Measurements from ENCODE around the gene THOP1.

Gene THOP1

DNA sequence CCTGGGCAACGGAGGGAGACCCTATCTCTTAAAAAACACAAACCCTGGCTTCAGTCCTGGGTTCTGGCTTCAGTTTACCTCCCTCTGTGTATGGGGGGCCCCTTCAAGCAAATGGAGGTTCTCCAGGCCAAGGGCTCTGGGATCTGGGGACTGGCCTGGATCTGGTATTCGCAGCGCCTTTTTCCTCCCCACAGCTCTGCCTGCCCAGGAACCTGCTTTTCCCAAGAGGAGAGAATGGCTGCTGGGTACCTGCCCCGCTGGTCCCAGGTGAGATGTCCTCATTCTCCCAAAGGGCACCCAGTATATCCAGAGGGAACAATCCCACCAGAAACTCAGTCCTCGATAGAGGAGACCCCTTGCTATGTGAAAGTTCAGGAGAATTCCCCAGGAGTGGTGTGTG is 37.5 kb downstream of the THOP1 start:
- Histone ChIP-seq H3K27ac (replicated peaks) (no peak overlapping the region), H3K27me3 (ENCODE audit: insufficient read depth, poor library complexity, severe bottlenecking) (no peaks in the 10 kb centered on the region), H3K4me3 (replicated peaks; ENCODE audit: insufficient read depth, low read length) (no peak overlapping the region)
- TF ChIP-seq SPI1 (IDR thresholded peaks at IDR 0.05; ENCODE audit: borderline replicate concordance, low read depth): no peak
- TF ChIP-seq, protein P1, sequence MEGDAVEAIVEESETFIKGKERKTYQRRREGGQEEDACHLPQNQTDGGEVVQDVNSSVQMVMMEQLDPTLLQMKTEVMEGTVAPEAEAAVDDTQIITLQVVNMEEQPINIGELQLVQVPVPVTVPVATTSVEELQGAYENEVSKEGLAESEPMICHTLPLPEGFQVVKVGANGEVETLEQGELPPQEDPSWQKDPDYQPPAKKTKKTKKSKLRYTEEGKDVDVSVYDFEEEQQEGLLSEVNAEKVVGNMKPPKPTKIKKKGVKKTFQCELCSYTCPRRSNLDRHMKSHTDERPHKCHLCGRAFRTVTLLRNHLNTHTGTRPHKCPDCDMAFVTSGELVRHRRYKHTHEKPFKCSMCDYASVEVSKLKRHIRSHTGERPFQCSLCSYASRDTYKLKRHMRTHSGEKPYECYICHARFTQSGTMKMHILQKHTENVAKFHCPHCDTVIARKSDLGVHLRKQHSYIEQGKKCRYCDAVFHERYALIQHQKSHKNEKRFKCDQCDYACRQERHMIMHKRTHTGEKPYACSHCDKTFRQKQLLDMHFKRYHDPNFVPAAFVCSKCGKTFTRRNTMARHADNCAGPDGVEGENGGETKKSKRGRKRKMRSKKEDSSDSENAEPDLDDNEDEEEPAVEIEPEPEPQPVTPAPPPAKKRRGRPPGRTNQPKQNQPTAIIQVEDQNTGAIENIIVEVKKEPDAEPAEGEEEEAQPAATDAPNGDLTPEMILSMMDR (IDR thresholded peaks at IDR 0.05; ENCODE audit: insufficient read depth, low read length): no peak
- no peak for TF ChIP-seq GABPA (IDR thresholded peaks at IDR 0.05; ENCODE audit: low read depth)
- TF ChIP-seq POLR2AphosphoS5 (IDR thresholded peaks at IDR 0.05; ENCODE audit: low read depth): no peak
- TF ChIP-seq, protein P2, sequence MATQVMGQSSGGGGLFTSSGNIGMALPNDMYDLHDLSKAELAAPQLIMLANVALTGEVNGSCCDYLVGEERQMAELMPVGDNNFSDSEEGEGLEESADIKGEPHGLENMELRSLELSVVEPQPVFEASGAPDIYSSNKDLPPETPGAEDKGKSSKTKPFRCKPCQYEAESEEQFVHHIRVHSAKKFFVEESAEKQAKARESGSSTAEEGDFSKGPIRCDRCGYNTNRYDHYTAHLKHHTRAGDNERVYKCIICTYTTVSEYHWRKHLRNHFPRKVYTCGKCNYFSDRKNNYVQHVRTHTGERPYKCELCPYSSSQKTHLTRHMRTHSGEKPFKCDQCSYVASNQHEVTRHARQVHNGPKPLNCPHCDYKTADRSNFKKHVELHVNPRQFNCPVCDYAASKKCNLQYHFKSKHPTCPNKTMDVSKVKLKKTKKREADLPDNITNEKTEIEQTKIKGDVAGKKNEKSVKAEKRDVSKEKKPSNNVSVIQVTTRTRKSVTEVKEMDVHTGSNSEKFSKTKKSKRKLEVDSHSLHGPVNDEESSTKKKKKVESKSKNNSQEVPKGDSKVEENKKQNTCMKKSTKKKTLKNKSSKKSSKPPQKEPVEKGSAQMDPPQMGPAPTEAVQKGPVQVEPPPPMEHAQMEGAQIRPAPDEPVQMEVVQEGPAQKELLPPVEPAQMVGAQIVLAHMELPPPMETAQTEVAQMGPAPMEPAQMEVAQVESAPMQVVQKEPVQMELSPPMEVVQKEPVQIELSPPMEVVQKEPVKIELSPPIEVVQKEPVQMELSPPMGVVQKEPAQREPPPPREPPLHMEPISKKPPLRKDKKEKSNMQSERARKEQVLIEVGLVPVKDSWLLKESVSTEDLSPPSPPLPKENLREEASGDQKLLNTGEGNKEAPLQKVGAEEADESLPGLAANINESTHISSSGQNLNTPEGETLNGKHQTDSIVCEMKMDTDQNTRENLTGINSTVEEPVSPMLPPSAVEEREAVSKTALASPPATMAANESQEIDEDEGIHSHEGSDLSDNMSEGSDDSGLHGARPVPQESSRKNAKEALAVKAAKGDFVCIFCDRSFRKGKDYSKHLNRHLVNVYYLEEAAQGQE (IDR thresholded peaks at IDR 0.05; ENCODE audit: insufficient replicate concordance, low read depth): no peak
- no peak for DNase-seq (ENCODE audit: low read depth in 1 of 2, low spot score in 1 of 2)

DNA sequence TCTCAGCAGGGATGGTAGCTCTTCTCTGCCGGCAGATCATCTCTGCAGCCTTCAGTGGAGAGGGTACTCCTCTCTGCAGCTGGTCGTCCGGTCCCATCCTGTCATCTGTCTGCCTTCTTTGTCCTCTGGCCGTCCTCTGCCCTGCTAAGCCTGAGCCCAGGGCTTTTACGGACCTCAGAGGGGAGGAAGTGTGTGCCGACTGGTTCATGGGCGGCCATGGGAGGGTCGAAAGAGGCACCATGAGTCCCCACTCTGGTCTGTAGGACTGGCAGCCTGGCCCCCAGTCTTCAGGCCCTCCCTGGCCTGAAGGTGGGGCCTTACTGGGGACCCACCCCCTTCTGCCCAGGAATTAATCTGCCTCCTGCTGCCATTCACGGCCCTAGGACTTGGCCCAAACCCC is 38.3 kb downstream of the THOP1 start:
- DNase-seq (ENCODE audit: low read depth in 1 of 2, low spot score in 1 of 2): no peak
- TF ChIP-seq GABPA (IDR thresholded peaks at IDR 0.05; ENCODE audit: low read depth) (no peak), SPI1 (IDR thresholded peaks at IDR 0.05; ENCODE audit: borderline replicate concordance, low read depth) (no peak)
- TF ChIP-seq, protein P2 (IDR thresholded peaks at IDR 0.05; ENCODE audit: insufficient replicate concordance, low read depth): no peak
- Histone ChIP-seq H3K27me3 (ENCODE audit: insufficient read depth, poor library complexity, severe bottlenecking) (no peaks in the 10 kb centered on the region), H3K4me3 (replicated peaks; ENCODE audit: insufficient read depth, low read length) (no peak overlapping the region), H3K27ac (replicated peaks) (no peak overlapping the region)

DNA sequence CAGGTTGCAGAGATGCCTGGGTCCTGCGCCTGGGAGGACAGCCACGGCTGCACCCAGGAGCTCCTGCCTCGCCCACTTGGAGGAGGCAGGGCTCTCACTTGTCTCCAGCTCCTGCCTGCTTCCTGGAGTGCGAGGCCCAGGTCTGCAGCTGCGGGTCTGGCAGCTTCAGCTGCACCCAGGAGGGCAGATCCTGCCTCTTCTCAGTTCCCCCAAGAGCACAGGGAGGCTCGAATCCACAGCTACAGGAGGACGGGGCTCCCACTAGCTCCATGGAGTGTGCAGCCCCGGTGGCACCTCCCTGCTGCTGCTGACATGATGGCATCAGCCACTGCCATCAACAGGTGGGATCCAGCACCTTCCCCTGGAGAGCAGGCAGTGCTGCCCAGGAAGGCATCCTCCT is 38.8 kb downstream of the THOP1 start:
- Histone ChIP-seq H3K27ac (replicated peaks) (no peak overlapping the region), H3K4me3 (replicated peaks; ENCODE audit: insufficient read depth, low read length) (no peak overlapping the region), H3K27me3 (ENCODE audit: insufficient read depth, poor library complexity, severe bottlenecking) (no peaks in the 10 kb centered on the region)
- TF ChIP-seq SPI1 (IDR thresholded peaks at IDR 0.05; ENCODE audit: borderline replicate concordance, low read depth): no peak
- TF ChIP-seq, protein P2 (IDR thresholded peaks at IDR 0.05; ENCODE audit: insufficient replicate concordance, low read depth): no peak
- no peak for TF ChIP-seq POLR2AphosphoS5 (IDR thresholded peaks at IDR 0.05; ENCODE audit: low read depth)
- TF ChIP-seq, protein P1 (IDR thresholded peaks at IDR 0.05; ENCODE audit: insufficient read depth, low read length): no peak
- TF ChIP-seq GABPA (IDR thresholded peaks at IDR 0.05; ENCODE audit: low read depth): no peak
- DNase-seq (ENCODE audit: low read depth in 1 of 2, low spot score in 1 of 2): no peak

All from HL-60 (cell line).